GM19099 (cell line): ENCODE results near the gene ZMIZ1.

Experiments
- POLR2A ChIP-seq: IDR thresholded peaks from 3 replicates; pipeline ENCODE4 v1.6.1; 2011; ENCODE audit warnings: low read depth; ENCODE audit not compliant: insufficient read length; ENCODE audit errors: extremely low read depth

The ZMIZ1 gene

DNA sequence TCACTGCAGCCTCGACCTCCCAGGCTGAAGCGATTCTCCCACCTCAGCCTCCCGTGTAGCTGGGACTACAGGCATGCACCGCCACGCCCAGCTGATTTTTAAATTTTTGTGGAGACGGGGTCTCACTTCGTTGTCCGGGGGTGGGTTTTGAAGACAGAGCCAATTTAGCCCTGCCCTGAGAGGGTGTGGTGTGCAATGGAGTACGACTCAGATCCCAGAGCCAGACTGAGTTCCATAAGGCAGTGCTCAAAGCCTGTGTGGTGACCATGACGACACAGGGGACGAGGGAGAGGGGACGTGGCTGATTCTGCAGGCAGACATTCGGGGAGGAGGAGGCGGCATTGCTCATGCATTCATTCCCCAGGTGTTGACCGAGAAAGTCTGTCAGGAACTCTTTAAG lies 72.1 kb downstream of the ZMIZ1 start:
- no peak for TF ChIP-seq POLR2A

DNA sequence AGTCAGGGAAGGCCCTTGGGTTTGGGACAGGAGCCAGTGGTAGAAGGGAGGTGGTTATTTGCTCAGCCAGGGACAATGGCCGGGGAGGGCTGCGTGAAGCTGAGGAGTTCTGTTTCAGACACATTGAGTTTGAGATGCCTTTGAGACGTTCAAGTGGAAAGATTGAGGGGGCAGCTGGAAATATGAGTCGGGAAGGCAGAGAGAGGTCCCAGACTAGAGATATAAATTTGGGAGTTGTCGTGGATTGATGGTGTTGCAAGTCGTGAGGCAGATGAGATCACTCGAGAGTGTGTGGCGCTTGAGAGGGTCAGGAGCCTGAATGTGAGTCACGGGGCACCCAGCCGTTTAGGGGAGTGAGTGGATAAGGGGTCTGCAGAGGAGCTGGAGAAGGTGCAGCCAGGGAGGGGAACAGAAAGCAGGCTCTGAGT lies 73.3 kb downstream of the ZMIZ1 start:
- no peak for TF ChIP-seq POLR2A

DNA sequence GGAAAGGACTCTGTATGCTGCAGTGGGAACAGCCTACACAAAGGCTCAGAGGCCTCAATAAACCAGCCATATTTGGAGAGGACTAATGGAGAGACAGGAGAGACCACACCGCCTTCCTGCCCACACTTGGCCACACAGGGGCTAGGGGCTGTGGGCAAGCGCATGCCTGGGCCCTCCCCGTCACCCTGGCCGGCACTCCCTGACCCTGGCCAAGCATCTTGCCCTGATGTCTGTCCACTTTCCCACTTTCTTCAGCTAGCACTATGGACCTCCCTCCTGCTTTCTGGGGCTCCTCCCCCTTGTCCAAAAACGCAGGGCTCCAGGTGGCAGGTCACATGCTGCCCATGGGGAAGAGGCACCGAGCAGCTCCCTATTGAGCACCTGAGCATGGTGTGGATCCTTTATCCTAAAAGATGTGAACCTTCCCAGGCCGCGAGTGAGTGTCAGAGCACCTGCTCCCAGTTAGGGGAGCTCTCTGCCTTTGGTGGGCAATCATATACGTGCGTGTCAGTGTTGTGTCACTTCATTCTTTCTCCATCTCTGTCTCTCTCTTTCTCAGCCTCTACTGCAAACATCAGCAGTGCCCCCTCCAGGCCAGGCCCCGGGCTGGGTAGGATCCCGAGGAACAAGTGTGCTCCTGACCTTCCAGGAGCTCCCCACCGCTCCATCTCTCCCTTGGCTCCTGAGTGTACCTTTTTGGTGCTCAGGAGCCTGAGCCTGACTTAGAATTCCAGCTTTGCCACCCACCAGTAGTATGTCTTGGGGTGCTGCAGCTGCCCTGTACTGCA lies 74.0 kb downstream of the ZMIZ1 start:
- no peak for TF ChIP-seq POLR2A

DNA sequence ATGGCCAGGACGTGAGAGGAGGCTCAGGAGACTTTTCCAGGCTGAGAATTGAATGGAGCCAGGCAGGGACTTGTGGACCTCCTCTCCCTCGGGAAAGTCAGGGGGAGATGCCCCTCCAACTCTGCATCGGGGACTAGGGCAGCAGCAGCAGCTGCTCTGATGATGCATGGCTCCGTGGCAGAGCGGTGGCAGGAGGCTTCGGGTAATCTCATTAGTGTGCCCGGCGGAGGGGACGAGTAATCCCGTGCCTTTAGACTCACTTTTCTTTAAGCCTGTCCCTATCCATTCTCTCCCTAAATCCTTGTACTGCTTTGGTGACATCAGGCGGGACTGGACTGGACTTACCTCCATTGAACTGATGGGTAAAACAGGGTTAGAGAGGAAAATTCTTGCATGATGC lies 75.1 kb downstream of the ZMIZ1 start:
- no peak for TF ChIP-seq POLR2A

DNA sequence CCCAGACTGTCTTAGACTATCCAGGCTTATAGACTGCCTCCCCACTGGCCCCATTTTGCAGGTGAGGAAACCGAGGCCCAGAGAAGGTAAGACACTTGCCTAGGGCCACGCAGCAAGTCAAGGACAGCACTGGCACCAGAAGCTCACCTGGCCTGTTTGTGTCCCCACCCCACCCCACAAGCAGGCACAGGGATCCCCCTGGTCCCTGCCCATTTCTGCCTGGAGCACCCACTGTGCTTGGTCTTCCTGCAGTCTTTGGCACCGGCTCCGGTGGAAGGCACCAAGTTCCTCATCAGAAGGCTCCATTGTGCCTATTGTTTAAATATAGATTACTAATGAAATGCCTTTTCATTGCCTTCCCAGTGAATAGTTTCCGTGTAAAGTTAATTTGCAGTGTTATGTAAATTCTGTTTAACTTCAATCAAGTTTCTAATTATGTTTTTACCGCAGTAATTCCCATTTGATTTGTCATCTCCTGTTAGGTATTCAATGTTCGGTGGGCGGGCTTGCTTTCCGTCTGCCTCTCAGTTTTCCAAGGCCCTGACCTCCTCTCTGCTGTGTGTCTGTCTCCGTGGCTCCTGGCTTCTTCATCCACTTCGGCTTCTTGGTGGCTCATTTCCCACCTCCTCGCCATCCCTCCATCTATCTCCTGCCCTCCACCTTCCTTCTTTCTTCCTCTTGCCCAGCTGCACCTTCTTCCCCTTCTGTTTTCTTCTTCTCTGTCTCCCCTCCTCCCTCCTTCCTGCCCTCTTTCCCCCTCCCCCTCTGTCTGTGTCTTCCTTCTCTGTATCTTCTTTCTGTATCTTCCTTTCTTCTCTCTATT lies 75.8 kb downstream of the ZMIZ1 start:
- TF ChIP-seq POLR2A: no peak

DNA sequence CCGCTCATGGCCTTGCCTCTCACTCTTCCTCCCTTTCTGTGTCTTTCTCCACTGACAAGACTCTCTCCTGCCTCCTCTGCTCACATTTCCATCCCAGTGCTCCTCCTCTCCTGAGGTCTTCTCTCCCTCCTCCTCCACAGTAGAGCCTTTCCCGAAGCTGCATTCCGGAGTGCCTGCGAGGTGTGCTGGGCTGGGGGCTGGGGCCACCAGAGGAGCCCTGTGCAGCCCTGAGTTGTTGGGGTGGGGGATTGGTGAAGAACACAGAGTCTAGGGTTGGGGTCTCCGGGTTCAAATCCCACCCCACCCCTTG lies 76.4 kb downstream of the ZMIZ1 start:
- no peak for TF ChIP-seq POLR2A

DNA sequence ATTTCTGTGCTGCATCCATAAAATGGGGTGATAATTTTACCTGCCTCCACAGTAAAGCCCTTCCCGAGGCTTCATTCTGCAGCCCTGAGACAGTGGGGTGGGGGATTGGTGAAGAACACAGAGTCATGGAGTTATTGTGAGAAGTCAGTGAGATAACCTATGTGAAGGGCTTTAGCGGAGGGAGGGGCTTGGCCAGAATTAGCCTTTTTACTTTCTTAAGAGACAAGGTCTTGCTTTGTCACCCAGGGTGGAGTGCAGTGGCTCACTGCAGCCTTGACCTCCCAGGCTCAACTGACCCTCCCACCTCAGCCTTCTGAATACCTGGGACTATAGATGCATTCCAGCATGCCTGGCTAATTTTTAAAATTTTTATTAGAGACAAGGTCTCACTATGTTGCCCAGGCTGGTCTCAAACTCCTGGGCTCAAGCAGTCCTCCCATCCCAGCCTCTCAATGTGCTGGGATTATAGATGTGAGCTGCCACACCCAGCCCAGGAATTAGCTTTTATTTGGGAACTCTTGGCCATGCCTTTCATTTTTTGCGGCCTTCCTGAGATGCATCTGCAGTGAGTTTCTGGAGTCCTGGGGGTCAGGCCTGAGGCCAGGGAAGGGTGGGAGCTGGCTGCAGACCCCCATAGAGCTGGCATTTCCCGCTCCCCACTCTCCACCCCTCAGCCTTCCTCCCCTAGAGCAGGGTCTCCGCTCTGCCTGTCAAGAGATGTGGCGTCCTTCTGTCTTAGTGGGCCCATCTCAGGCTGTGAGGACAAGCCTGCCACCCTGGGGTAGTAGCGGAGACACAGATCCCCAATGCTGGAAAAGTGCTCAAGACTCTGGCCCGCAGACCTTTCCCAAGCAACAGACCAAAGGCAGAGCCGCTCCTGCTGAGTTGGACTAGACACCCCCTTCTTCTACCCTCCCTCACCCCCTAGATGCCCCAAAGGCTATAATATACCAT lies 77.0 kb downstream of the ZMIZ1 start:
- no peak for TF ChIP-seq POLR2A

DNA sequence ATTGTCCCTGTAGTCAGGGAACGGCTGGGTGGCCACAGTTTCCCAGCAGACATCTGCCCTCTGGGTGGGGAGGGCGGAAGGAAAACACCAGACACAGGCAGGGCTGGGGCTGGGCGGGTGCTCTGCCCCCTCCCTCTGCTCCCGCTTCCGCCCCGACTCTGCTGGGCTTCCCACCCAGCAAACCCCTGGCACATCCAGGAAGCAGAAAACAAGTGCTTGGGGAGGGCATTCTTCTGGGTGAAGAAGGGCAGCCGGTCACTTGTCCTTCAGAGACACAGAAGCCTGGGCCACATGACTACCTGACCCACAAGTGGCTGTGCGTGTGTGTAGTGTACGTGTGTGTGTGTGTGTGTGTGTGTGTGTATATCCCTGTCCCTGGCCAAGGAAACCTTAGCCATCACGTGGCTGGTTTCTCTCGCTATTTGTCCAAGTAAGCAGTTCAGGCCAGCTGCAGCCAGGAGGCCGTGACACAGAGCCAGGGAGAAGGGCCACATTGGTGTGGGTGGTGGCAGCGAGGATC lies 77.9 kb downstream of the ZMIZ1 start:
- no peak for TF ChIP-seq POLR2A

DNA sequence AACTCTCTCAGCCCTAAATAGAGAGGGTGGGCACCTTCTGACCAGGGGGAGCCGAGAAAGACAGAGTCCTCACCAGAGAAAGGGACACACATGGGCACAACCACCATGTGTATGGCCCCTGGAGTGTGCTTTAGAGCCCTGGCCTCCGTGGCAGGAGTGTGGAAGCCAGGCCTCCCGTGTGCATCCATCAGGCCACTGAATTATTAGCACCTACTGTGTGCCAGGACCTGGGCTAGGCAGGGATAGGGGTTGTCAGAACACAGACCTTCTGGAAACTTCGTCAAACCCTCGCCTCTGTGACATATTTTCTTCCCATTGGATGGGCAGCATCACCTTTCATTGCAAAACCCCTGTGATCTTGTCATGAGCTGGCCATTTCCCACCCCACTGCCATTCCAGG lies 78.5 kb downstream of the ZMIZ1 start:
- no peak for TF ChIP-seq POLR2A

DNA sequence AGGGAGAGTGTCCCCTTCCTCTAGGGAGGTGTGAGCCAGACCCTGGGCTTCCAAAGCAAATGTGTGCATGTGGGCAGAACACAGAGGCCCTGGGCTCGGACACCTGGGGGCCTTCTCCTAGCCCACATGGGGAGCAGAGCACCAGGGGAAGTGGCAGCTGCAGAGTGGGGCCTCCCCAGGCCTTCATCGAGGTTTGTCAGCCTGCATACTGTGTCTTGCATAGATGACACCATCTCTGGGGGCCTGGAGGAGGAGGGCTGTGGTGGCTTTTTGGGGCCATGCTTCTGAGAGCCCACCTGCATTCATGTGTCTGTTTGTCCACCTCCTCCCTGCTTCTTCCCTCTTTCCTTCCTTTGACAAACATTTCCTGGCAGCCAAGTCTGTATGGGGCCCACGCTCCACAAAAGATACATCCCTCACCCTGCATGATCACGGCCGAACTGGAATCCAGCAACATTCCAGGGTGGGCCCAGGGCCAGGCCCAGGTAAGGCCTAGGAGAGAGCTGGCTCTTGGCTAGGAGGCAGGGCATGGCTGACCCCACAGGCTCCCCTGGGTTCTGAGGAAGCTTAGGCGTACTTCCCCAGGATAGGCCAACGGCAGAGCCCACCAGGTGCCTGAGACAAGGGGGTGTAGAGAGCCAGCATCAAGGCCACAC lies 79.2 kb downstream of the ZMIZ1 start:
- no peak for TF ChIP-seq POLR2A

DNA sequence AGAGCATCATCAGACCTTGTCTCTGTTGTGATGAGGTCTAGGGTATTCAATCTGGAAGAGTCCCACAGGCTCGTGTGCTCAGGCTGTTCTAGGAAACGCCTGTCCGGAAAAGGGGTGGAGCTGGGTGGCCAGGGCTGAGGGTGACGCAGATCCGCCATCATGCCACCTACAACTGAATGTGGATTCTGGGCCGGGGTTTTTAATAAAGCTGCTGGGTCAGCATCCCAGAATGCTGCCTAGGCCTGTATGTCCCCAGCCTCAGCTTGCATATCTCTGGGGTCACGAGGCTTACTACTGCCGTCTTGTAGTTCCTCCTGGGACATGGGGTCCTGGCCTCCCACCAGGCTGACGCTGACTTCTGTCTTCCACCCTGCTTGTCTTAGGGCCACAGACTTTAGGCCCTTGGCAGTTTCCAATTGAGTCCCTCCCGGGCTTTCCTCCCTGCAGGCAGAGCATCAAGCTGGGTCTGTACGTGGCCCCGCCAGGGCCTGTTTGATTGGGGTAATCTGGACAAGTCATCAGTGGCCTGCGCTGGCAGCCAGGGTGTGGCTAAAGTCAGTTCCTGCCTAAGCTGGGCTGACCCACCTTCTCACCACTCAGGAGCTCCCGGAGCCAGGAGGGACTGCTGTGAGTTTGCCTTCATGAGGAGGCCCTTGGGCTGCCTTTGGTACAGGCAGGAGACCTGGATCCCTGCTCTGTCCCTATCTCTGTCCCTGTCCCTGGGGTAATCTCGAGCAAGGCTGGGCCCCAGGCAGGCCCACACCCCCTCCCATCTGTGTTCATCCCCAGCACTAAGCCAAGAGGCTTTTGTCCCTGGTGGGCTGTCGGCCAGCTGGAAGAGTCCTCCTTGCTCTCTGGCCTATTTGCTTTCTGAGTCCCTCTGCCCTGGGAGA lies 79.9 kb downstream of the ZMIZ1 start:
- no peak for TF ChIP-seq POLR2A

DNA sequence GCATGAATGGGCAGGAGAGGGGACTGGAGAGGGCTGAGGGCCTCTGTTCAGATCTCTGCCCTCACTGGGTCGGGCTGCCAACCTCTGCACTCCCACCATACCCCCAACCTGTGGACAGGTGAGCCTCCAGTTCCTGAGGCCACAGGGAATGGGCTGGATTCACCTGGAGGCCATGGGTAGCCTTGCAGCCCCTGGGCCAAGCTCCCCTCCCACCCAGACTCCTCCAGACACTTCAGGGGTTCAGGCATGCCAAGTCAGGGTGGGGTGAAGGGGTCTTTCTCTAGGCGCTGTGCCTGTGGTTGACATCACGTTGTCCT lies 80.5 kb downstream of the ZMIZ1 start:
- TF ChIP-seq POLR2A: no peak

DNA sequence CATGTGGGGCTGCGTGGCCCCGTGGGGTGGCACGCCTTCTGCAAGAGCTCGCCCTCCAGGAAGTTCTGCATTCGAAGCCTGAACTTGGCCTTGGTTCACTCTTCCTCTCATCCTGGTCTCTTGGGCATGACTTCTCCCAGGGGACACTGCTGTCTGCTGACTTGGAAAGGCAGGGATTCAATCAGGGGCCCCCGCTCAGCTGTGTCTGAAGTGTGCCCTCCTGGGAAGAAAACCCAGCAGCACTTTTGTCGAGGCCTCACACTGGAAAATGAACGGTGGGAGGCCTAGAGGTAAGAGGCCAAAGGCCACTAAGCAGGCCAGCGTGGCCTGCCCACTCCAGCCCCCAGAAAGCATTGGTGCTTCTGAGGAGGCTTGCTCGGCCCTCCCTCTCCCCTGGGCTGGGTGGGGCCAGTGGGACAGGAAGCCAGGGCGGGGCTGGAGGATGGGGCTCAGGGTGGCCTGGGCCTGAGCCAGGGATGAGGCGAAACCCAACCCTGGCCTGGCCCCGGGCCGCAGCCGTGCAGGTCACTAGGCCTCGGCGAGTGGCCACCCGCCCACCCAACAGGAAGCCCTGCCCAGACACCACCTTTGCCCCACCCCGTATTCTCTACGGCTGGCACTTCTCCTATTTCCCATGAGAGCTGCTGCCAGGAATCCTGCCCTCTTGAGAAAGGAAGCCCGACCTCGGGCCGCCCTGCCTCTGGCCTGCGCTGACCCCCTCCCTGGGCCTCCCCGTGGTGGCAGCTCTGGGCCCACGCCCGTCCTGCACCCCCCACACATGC lies 81.1 kb downstream of the ZMIZ1 start:
- no peak for TF ChIP-seq POLR2A
